Measurements from ENCODE around the gene ZDHHC12. TPM values are rescaled to one million over a fixed set of nuclear protein-coding genes. Genes with fewer than 3 reads are reported as not detected.

Gene ZDHHC12
- total and polyA plus RNA-seq, 2 donors (not counting 3 experiments of a cell fraction or from before 2014, with no cell fraction given): 28.8 to 62.0 TPM

DNA sequence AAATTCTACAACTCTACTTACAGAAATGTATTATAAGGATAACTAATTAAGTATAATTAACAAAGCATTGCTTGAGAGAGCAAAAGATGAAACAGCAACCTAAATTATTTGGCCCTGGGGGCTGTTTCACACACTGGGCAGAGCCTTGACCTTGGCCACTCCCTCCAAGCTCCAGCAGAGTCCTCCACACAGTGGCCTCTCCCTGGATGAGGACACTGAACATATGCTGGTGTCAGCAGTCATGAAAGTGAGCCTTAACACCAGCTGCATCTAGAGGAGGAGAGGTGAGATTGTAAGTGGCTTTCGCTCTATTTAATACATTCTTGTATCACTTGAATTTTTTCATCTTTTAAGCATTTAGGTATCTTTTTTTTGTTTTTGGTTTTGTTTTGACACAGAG lies 23.3 kb upstream of the ZDHHC12 start:
- no peak for FAIRE-seq

DNA sequence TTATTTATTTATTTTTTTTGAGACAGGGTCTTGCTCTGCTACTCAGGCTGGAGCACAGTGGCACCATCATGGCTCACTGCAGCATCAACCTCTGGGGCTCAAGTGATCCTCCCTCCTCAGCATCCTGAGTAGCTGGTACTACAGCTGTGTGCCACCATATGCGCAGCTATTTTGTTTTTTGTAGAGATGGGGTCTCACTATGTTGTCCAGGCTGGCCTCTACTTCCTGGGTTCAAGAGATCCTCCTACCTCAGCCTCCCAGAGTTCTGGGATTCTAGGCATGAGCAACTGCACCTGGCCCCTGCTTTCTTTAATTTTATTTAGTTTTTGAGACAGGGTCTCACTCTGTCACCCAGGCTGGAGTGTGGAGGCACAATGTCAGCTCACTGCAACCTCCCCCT lies 19.5 kb upstream of the ZDHHC12 start:
- Histone ChIP-seq H3K36me3 (ENCODE audit: control insufficient read depth in 2 of 2, extremely low read depth in 1 of 2, insufficient read depth in 2 of 2, low read length in 2 of 2) (peaks cover 0 to 5% of the 10 kb centered on the region in 2 experiments), H4K20me1 (replicated peaks; ENCODE audit: control insufficient read depth, extremely low read depth, insufficient read depth, low read length) (no peaks in the 10 kb centered on the region), H3K9ac (replicated peaks; ENCODE audit: extremely low read depth, insufficient read depth, low read length) (no peak overlapping the region), H3K27me3 (ENCODE audit: control insufficient read depth in 2 of 2, insufficient read depth in 2 of 2, low read length in 2 of 2) (no peaks in the 10 kb centered on the region), H3K27ac (ENCODE audit: insufficient read depth, low read depth, low read length) (no peak overlapping the region), H3K79me2 (ENCODE audit: control insufficient read depth, insufficient read depth, low read length) (no peaks in the 10 kb centered on the region), H2AFZ (ENCODE audit: low read depth, low read length) (no peak overlapping the region), H3K4me2 (ENCODE audit: insufficient read depth, low read length) (no peak overlapping the region), H3K9me3 (replicated peaks; ENCODE audit: control insufficient read depth, insufficient read depth, low read length) (no peaks in the 10 kb centered on the region), H3K4me1 (ENCODE audit: control insufficient read depth, extremely low read depth, insufficient read depth, low read length) (no peaks in the 10 kb centered on the region), H3K4me3 (replicated peaks in 1 of 3; ENCODE audit: insufficient read depth in 1 of 3, low read depth in 1 of 3, low read length in 3 of 3) (no peak overlapping the region), H3K9me1 (replicated peaks; ENCODE audit: control insufficient read depth, extremely low read depth, insufficient read depth, low read length) (no peaks in the 10 kb centered on the region)
- no TSS peak for BruUV-seq (replicated peaks)
- ChIA-PET POLR2A (no interaction called here), CTCF (interaction anchor here (1.5 kb wide), 1 partner anchor 10 kb away, joined by 5 read pairs; no protein-coding TSS in a partner anchor)
- FAIRE-seq: peak; percentile 15
- dilution Hi-C loops (cut with MboI; ENCODE audit: extremely low pct_ligation_motif_present, low sequenced_read_pairs) (no loop called here), intact Hi-C loops (cut with micrococcal nuclease) (no loop called here)
- no peak for DNase-seq (ENCODE audit: low read depth, low spot score)
- no peak for TF ChIP-seq EZH2 (IDR thresholded peaks at IDR 0.05; ENCODE audit: borderline replicate concordance, low read depth, low read length, severe bottlenecking)
- TF ChIP-seq JUN (IDR thresholded peaks at IDR 0.05; ENCODE audit: borderline replicate concordance, insufficient read depth, insufficient read length, low read depth): no peak
- no peak for TF ChIP-seq POLR2AphosphoS5 (IDR thresholded peaks at IDR 0.05; ENCODE audit: insufficient read depth, low read depth, low read length)
- no peak for TF ChIP-seq POLR2A (IDR thresholded peaks at IDR 0.05; ENCODE audit: low read depth, low read length)
- no peak for TF ChIP-seq FOS (IDR thresholded peaks at IDR 0.05; ENCODE audit: borderline replicate concordance, insufficient read depth, low read length)
- TF ChIP-seq, protein P1, sequence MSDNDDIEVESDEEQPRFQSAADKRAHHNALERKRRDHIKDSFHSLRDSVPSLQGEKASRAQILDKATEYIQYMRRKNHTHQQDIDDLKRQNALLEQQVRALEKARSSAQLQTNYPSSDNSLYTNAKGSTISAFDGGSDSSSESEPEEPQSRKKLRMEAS (IDR thresholded peaks at IDR 0.05; ENCODE audit: insufficient read depth, insufficient read length): no peak
- TF ChIP-seq GATA2 (IDR thresholded peaks at IDR 0.05; ENCODE audit: insufficient read depth, insufficient read length, low read depth, low read length): no peak
- TF ChIP-seq, protein P2, sequence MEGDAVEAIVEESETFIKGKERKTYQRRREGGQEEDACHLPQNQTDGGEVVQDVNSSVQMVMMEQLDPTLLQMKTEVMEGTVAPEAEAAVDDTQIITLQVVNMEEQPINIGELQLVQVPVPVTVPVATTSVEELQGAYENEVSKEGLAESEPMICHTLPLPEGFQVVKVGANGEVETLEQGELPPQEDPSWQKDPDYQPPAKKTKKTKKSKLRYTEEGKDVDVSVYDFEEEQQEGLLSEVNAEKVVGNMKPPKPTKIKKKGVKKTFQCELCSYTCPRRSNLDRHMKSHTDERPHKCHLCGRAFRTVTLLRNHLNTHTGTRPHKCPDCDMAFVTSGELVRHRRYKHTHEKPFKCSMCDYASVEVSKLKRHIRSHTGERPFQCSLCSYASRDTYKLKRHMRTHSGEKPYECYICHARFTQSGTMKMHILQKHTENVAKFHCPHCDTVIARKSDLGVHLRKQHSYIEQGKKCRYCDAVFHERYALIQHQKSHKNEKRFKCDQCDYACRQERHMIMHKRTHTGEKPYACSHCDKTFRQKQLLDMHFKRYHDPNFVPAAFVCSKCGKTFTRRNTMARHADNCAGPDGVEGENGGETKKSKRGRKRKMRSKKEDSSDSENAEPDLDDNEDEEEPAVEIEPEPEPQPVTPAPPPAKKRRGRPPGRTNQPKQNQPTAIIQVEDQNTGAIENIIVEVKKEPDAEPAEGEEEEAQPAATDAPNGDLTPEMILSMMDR (IDR thresholded peaks at IDR 0.05; ENCODE audit: extremely low read depth in 1 of 2, insufficient read depth in 1 of 2, low read depth in 1 of 2, low read length in 2 of 2): no peak
- no peak for TF ChIP-seq MYC (IDR thresholded peaks at IDR 0.05; ENCODE audit: low read depth, low read length)

More for the DNA sequence above, 23.3 kb upstream of the ZDHHC12 start:
- Histone ChIP-seq H3K9ac (replicated peaks; ENCODE audit: extremely low read depth, insufficient read depth, low read length) (no peak overlapping the region), H3K36me3 (ENCODE audit: control insufficient read depth in 2 of 2, extremely low read depth in 1 of 2, insufficient read depth in 2 of 2, low read length in 2 of 2) (peaks cover 0 to 5% of the 10 kb centered on the region in 2 experiments), H3K4me1 (ENCODE audit: control insufficient read depth, extremely low read depth, insufficient read depth, low read length) (no peaks in the 10 kb centered on the region), H3K4me2 (ENCODE audit: insufficient read depth, low read length) (no peak overlapping the region), H4K20me1 (replicated peaks; ENCODE audit: control insufficient read depth, extremely low read depth, insufficient read depth, low read length) (no peaks in the 10 kb centered on the region), H3K4me3 (replicated peaks in 1 of 3; ENCODE audit: insufficient read depth in 1 of 3, low read depth in 1 of 3, low read length in 3 of 3) (no peak overlapping the region), H3K79me2 (ENCODE audit: control insufficient read depth, insufficient read depth, low read length) (no peaks in the 10 kb centered on the region), H3K9me1 (replicated peaks; ENCODE audit: control insufficient read depth, extremely low read depth, insufficient read depth, low read length) (no peaks in the 10 kb centered on the region), H3K9me3 (replicated peaks; ENCODE audit: control insufficient read depth, insufficient read depth, low read length) (no peaks in the 10 kb centered on the region), H3K27me3 (ENCODE audit: control insufficient read depth in 2 of 2, insufficient read depth in 2 of 2, low read length in 2 of 2) (no peaks in the 10 kb centered on the region), H2AFZ (ENCODE audit: low read depth, low read length) (no peak overlapping the region), H3K27ac (ENCODE audit: insufficient read depth, low read depth, low read length) (no peak overlapping the region)
- no TSS peak for BruUV-seq (replicated peaks)
- intact Hi-C loops (cut with micrococcal nuclease) (no loop called here), dilution Hi-C loops (cut with MboI; ENCODE audit: extremely low pct_ligation_motif_present, low sequenced_read_pairs) (no loop called here)
- no peak for TF ChIP-seq GATA2 (IDR thresholded peaks at IDR 0.05; ENCODE audit: insufficient read depth, insufficient read length, low read depth, low read length)
- TF ChIP-seq, protein P1 (IDR thresholded peaks at IDR 0.05; ENCODE audit: insufficient read depth, insufficient read length): no peak
- TF ChIP-seq FOS (IDR thresholded peaks at IDR 0.05; ENCODE audit: borderline replicate concordance, insufficient read depth, low read length): no peak
- CTCF ChIA-PET: no interaction called here
- DNase-seq (ENCODE audit: low read depth, low spot score): no peak
- POLR2A ChIA-PET: no interaction called here
